GM11168 (cell line): ENCODE measurements around the gene LTA.

Source experiments
- in situ Hi-C: fragments of 300-500 bp; cut with MboI; formaldehyde crosslinking; loops from one replicate; pipeline ENCODE4 v1.12.0; 2022; ENCODE audit warnings: low sequenced_read_pairs; ENCODE audit not compliant: unreplicated experiment

The LTA gene

GRCh38 chr6:31620586-31621319 is 48.7 kb downstream of the LTA start, which contains the start of gene PRRC2A:
Gene PRRC2A, plus strand, starts transcription at chr6:31620715. Its CDS starts 2,075 bp downstream, at chr6:31622790.
- in situ Hi-C loops: no loop called here

- in situ Hi-C loops: no loop called here
Measured at GRCh38 chr6:31621320-31621939, 49.3 kb downstream of the LTA start.

- in situ Hi-C loops: no loop called here
Measured at GRCh38 chr6:31621991-31622390, 49.9 kb downstream of the LTA start.

- in situ Hi-C loops: no loop called here
Measured at GRCh38 chr6:31622684-31623091, 50.6 kb downstream of the LTA start.
